ENCODE data around the gene HECTD2.
A peak's percentile ranks its signal among the peaks of the same experiment; 100 is the strongest.
"Not testable (repeated sequence)": the region's sequence is repeated elsewhere in the genome, so short reads cannot be mapped to it uniquely, and the experiment has no call there.

HECTD2 gene

DNA sequence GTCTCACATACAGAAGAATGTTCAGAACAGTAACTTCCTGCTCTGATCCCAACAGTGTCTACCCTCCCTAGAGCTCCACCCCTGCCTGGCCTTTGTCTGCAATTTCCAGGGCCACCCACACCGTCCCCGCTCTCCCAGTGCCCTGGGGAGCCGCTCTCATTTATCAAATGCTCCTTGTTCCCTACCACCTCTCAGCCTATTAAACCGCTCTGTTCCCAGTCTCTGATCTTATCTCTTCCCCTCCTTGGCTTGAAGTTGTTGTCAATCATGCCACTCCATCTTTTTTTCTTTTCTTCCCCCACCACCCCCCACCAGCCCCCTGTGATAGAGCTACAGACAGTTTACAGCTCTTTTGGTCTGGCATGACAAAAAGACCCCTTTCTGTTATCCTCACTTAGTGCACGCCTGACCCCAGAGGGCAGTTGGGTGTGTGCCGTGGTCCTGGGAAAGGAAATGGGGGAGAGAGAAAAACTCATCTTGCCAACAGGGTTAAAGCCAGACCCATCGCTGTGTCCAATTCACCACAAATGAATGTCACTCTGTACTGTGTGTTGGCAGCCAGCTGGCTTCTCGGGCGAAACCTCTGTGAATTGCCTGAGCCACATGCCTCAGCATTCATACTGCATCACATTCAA is 28.8 kb upstream of the HECTD2 start:
- TF ChIP-seq, protein P1, sequence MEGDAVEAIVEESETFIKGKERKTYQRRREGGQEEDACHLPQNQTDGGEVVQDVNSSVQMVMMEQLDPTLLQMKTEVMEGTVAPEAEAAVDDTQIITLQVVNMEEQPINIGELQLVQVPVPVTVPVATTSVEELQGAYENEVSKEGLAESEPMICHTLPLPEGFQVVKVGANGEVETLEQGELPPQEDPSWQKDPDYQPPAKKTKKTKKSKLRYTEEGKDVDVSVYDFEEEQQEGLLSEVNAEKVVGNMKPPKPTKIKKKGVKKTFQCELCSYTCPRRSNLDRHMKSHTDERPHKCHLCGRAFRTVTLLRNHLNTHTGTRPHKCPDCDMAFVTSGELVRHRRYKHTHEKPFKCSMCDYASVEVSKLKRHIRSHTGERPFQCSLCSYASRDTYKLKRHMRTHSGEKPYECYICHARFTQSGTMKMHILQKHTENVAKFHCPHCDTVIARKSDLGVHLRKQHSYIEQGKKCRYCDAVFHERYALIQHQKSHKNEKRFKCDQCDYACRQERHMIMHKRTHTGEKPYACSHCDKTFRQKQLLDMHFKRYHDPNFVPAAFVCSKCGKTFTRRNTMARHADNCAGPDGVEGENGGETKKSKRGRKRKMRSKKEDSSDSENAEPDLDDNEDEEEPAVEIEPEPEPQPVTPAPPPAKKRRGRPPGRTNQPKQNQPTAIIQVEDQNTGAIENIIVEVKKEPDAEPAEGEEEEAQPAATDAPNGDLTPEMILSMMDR (IDR thresholded peaks at IDR 0.05) = no peak
- Histone ChIP-seq H3K9ac (no peak overlapping the region), H3K4me1 (peaks cover 3% of the 10 kb centered on the region), H3K4me3 (ENCODE audit: low read depth, low read length) (no peak overlapping the region), H3K9me3 (ENCODE audit: control insufficient read depth, low read length) (no peaks in the 10 kb centered on the region), H3K36me3 (ENCODE audit: control insufficient read depth, insufficient read depth, low read length) (no peaks in the 10 kb centered on the region), H3K27me3 (ENCODE audit: control insufficient read depth, insufficient read depth, low read length) (no peaks in the 10 kb centered on the region), H3K27ac (no peak overlapping the region), H3K4me2 (ENCODE audit: low read length) (no peak overlapping the region), H3K79me2 (no peaks in the 10 kb centered on the region), H2AFZ (peak overlapping the region; percentile 55)

DNA sequence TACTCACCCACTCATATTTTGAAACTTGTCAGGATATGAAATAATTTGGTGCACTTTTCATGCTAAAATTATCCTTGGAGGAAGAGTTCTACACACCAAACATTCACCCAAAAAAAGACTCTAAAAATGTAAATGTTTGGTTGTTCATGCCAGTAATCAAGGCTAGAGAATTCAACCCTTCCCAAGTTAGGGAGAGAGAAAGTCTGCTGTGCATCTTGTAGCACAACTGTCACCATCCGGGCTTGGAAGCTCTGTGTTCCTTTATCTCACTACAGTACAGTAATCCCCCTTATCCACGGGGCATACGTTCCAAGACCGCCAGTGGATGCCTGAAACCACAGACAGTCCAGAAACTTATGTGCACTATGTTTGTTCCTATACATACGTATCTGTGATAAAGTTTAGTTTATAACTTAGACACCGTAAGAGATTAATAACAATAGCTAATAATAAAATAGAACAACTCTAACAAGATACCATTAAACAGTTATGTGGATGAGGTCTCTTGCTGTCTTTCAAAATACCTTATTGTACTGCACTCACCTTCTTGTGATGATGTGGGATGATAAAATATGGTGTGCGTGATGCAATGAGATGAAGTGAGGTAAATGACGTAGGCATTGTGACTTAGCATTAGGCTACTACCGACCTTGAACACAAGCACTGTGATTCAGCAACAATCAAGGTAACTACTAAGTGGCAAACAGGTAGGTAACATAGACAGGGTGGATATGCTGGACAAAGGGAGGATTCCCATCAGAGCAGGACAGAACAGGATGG is 24.6 kb upstream of the HECTD2 start:
- Histone ChIP-seq H3K4me3 (ENCODE audit: low read depth, low read length) (no peak overlapping the region), H3K4me1 (peaks cover 3% of the 10 kb centered on the region), H2AFZ (no peak overlapping the region), H3K9ac (no peak overlapping the region), H3K27me3 (ENCODE audit: control insufficient read depth, insufficient read depth, low read length) (no peaks in the 10 kb centered on the region), H3K4me2 (ENCODE audit: low read length) (no peak overlapping the region), H3K27ac (no peak overlapping the region), H3K9me3 (ENCODE audit: control insufficient read depth, low read length) (no peaks in the 10 kb centered on the region), H3K36me3 (ENCODE audit: control insufficient read depth, insufficient read depth, low read length) (no peaks in the 10 kb centered on the region), H3K79me2 (no peaks in the 10 kb centered on the region)
- TF ChIP-seq, protein P1 (IDR thresholded peaks at IDR 0.05) = no peak

DNA sequence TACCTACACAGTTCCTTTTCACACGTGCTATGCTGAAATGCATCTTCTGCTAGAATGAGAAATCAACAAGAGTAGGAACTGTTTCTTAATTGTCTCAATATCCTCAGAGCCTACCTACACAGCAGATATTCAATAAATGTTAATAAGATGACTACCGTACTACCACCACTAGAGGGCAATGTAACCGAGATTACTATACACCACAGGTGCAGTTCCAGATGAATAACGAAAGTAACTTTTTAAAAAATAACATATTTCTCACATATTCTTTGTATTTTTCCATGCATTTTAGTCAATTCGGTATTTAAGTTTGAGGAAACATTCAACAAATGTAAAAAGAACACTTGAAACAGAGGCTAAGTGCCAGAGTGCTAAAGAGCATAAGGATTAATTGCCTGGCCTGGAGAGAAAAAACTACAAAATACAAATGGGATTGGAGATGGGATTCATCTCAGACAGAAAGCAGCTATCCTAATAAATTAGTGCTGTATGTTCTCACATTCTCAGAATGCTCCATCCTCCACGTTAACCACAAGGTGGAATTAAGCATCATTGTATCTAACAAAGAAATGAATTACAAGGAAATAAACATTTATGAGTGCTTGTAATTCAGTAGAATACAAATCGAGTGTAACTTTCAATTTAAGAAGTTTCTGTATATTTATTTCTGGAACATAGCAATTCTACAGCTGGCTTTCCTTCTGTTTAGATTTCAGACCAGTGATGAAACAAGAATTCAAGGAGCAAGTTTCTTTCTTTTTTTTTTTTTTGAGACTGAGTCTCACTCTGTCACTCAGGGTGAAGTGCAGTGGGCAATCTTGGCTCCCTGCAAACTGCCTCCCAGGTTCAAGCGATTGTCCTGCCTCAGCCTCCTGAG is 20.3 kb upstream of the HECTD2 start:
- H3K79me2 ChIP-seq = no peaks in the 10 kb centered on the region
- TF ChIP-seq, protein P1 (IDR thresholded peaks at IDR 0.05) = peak; percentile 78
- no peaks in the 10 kb centered on the region for H3K36me3 ChIP-seq (ENCODE audit: control insufficient read depth, insufficient read depth, low read length)
- H3K27ac ChIP-seq = no peak overlapping the region
- no peak overlapping the region for H3K4me3 ChIP-seq (ENCODE audit: low read depth, low read length)
- no peaks in the 10 kb centered on the region for H3K4me1 ChIP-seq
- no peaks in the 10 kb centered on the region for H3K9me3 ChIP-seq (ENCODE audit: control insufficient read depth, low read length)
- H3K4me2 ChIP-seq (ENCODE audit: low read length) = peak overlapping the region; percentile 40
- H3K27me3 ChIP-seq (ENCODE audit: control insufficient read depth, insufficient read depth, low read length) = no peaks in the 10 kb centered on the region
- H2AFZ ChIP-seq = peak overlapping the region; percentile 7
- no peak overlapping the region for H3K9ac ChIP-seq

DNA sequence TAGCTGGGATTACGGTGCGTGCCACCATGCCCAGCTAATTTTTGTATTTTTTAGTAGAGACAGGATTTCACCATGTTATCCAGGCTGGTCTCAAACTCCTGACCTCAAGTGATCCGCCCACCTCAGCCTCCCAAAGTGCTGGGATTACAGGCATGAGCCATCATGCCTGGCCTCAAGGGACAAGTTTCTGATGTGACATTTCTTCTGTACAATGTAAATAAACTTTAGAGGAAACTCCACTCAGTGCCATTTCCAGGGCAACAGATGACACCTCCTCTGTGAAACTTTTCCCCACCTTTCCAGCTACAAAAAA is 19.7 kb upstream of the HECTD2 start:
- not testable (repeated sequence) for H3K4me1 ChIP-seq; H2AFZ ChIP-seq; H3K27ac ChIP-seq; H3K4me3 ChIP-seq (ENCODE audit: low read depth, low read length); H3K4me2 ChIP-seq (ENCODE audit: low read length); H3K36me3 ChIP-seq (ENCODE audit: control insufficient read depth, insufficient read depth, low read length); H3K27me3 ChIP-seq (ENCODE audit: control insufficient read depth, insufficient read depth, low read length); H3K79me2 ChIP-seq; H3K9me3 ChIP-seq (ENCODE audit: control insufficient read depth, low read length); H3K9ac ChIP-seq

DNA sequence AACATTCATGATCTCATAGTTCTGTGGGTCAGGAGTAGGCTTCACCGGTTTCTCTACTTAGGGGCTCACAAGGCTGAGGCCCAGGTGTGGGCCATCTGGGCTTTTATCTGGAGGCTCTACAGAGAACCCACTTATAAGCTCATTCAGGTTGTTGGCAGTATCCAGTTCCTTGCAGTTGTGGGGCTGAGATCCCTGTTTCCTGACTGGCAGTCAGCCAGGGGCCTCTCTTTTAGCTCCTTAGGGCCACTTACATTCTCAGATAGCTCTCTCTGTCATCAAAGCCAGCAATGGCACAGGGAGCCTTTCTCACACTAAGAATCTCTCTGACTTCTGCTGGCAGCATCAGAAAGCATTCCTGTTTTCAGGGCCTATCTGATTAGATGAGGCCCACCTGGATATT is 18.2 kb upstream of the HECTD2 start:
- Histone ChIP-seq H3K9me3 (ENCODE audit: control insufficient read depth, low read length) (no peaks in the 10 kb centered on the region), H3K4me1 (no peaks in the 10 kb centered on the region), H3K9ac (no peak overlapping the region), H3K4me2 (ENCODE audit: low read length) (no peak overlapping the region), H3K4me3 (ENCODE audit: low read depth, low read length) (no peak overlapping the region), H3K27ac (no peak overlapping the region), H2AFZ (no peak overlapping the region), H3K27me3 (ENCODE audit: control insufficient read depth, insufficient read depth, low read length) (no peaks in the 10 kb centered on the region), H3K79me2 (no peaks in the 10 kb centered on the region), H3K36me3 (ENCODE audit: control insufficient read depth, insufficient read depth, low read length) (no peaks in the 10 kb centered on the region)
- TF ChIP-seq, protein P1 (IDR thresholded peaks at IDR 0.05) = no peak

All from parathyroid adenoma (tissue), 2 donors.